GM10248 (cell line): Measurements from ENCODE around the gene SRPK1.
"Not testable (repeated sequence)": the region's sequence is repeated elsewhere in the genome, so short reads cannot be mapped to it uniquely, and the experiment has no call there.

Source experiments
- CTCF ChIA-PET: fragments of 300-600 bp; sonication (Branson Sonifier 250); formaldehyde crosslinking; extraction: SDS; loops from one replicate; lab custom pipeline; 2021; ENCODE audit warnings: antibody characterized with exemption; lab: Yijun Ruan, JAX
- POLR2A ChIA-PET: fragments of 350-650 bp; sonication (Branson Sonifier 250); formaldehyde crosslinking; extraction: SDS; loops from one replicate; lab custom pipeline; 2020; ENCODE audit warnings: antibody characterized with exemption; lab: Yijun Ruan, JAX
- DNase-seq: peaks from one replicate; pipeline ENCODE4 v3.0.0; 2012; ENCODE audit errors: extremely low spot score
- CTCF ChIP-seq: IDR thresholded peaks from 2 replicates; pipeline ENCODE4 v1.5.1; 2012; ENCODE audit warnings: mild to moderate bottlenecking, low read depth; ENCODE audit errors: extremely low read depth, missing control alignments, control extremely low read depth

SRPK1 gene

GRCh38 chr6:35924146-35924545, 3.2 kb upstream of the SRPK1 start:
- no peak for TF ChIP-seq CTCF
- CTCF ChIA-PET = interaction anchor here (1.0 kb wide), 1 partner anchor 104 kb away, joined by 3 read pairs; no protein-coding TSS in a partner anchor
- POLR2A ChIA-PET = no interaction called here
- no peak for DNase-seq

- DNase-seq = no peak
- TF ChIP-seq CTCF = no peak
- ChIA-PET CTCF (interaction anchor here (0.8 to 1.9 kb wide), 4 partner anchors 8 to 172 kb away, joined by 3 to 7 read pairs (median 3); no protein-coding TSS in a partner anchor), POLR2A (no interaction called here)
These were observed 1.2 kb upstream of the SRPK1 start for GRCh38 chr6:35922139-35922554.

- DNase-seq = peak; percentile 30
- CTCF ChIA-PET = no interaction called here
- POLR2A ChIA-PET = interaction anchor here (0.6 kb wide), 1 partner anchor 58 kb away, joined by 3 read pairs; no protein-coding TSS in a partner anchor
- TF ChIP-seq CTCF = no peak
These were observed 809 bp downstream of the SRPK1 start for GRCh38 chr6:35919827-35920751.

- peak; percentile 27 for DNase-seq
- POLR2A ChIA-PET = no interaction called here
- TF ChIP-seq CTCF = no peak
- CTCF ChIA-PET = interaction anchor here (1.6 kb wide), 1 partner anchor 10 kb away, joined by 3 read pairs; no protein-coding TSS in a partner anchor
These were observed 1.6 kb downstream of the SRPK1 start for GRCh38 chr6:35919085-35919826.

DNA sequence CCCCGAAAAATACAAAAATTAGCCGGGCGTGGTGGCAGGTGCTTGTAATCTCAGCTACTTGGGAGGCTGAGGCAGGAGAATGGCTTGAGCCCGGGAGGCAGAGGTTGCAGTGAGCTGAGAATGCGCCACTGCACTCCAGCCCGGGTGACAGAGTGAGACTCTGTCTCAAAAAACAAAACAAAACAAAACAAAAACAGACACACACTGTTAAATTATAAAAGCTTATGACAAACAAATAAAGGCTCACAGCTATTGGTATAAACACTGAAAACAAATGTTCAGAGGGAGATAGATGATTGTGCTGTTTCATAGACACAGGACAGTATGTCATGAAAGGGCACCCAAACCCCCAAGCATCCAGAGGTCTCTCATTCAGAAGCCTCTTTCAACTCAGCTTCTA, 4.0 kb downstream of the SRPK1 start:
- CTCF ChIA-PET = interaction anchor here (1.6 to 2.2 kb wide), 3 partner anchors 11 to 15 kb away, joined by 3 to 5 read pairs (median 5); no protein-coding TSS in a partner anchor

DNA sequence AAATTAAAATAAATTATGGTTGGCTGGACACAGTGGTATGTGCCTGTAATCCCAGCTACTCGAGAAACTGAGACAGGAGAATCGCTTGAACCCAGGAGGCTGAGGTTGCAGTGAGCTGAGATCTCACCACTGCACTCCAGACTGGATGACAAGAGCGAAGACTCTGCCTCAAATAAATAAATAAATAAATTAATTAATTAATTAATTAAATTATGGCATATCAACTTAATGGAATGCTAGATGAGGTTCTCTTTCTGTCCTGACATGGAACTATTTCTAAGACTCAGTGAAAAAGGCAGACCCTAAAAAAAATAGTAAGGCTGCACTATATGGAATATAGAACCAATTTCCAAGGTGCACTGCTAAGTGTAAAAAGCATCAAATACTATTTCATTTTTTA, 4.8 kb downstream of the SRPK1 start:
- no peak for DNase-seq
- CTCF ChIA-PET = interaction anchor here (2.2 kb wide), 1 partner anchor 12 kb away, joined by 5 read pairs; no protein-coding TSS in a partner anchor
- TF ChIP-seq CTCF = no peak
- POLR2A ChIA-PET = no interaction called here

More for the DNA sequence above, 4.0 kb downstream of the SRPK1 start:
- DNase-seq, POLR2A ChIA-PET: not testable (repeated sequence)
